Stimulated activated CD4-positive, alpha-beta T cell treated with anti-CD3 and anti-CD28 coated beads, Interleukin-4, amount 100 ng/mL, for 48 hours (primary cell): ENCODE measurements around the gene DDX1.

ENCODE experiments used
- DNase-seq, 2 donors: peaks; one replicate each; pipeline ENCODE4 v3.0.0-alpha.2; 2020; ENCODE audit warnings: low read depth in 2 of 2

Gene DDX1

GRCh38 chr2:15562354-15563031, 29.2 kb upstream of the DDX1 start:
- DNase-seq = no peak

- DNase-seq = no peak
Observed at GRCh38 chr2:15563227-15564100, 28.2 kb upstream of the DDX1 start.

GRCh38 chr2:15565392-15565791, 26.3 kb upstream of the DDX1 start:
- DNase-seq = no peak

- DNase-seq = no peak
Observed at GRCh38 chr2:15565994-15566671, 25.5 kb upstream of the DDX1 start.

DNA sequence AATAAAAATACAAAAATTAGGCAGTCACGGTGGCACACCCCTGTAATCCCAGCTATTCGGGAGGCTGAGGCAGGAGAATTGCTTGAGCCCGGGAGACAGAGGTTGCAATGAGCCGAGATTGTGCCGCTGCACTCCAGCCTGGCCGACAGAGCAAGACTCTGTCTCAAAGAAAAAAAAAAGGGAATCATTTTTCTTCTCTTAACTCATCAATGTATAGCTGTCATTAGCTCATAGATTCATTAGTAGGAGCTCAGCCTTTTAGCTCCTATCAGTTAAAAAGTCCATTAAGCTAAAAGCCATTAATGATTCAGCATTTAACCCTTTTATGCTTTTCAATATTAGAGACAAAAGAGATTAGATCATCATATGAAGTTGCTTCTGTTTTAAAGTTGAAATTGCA, 24.8 kb upstream of the DDX1 start:
- no peak for DNase-seq

DNA sequence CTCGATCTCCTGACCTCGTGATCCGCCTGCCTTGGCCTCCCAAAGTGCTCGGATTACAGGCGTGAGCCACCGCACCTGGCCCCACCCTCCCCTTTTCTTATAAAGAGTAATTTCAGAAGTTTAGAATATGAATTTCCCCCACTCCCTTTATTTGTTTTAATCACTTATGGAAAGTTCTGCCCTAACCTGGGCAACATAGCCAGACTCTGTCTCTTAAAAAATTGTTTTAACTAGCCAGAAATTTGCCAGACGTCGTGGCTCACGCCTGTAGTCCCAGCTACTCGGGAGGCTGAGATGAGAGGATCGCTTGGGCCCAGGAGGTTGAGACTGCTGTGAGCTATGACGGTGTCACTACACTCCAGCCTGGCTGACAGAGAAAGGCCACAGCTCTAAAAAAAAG, 22.8 kb upstream of the DDX1 start:
- DNase-seq = no peak

DNA sequence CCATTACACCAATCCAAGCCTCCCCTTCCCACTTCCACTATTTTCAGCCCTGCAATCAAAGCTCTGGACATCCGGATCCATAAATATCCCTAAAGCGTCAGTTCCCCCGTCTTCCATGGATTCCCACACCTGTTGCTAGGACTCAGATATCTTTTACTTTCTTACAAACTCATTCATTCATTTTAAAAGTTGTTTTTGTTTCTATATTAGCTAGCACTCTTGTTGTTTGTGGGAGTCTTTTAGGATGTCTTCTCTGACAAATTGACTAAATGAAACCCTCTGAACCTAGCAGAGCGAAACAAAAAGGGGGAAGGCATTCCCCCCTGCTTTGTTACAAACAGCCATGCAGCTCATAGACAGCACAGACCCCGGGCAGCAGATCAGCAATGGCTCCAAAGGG, 21.6 kb upstream of the DDX1 start:
- no peak for DNase-seq

- DNase-seq = no peak
Observed at GRCh38 chr2:15571729-15572128, 19.9 kb upstream of the DDX1 start.

- DNase-seq = peak; percentile 90 to 95
Observed at GRCh38 chr2:15577071-15577735, 14.5 kb upstream of the DDX1 start.

DNA sequence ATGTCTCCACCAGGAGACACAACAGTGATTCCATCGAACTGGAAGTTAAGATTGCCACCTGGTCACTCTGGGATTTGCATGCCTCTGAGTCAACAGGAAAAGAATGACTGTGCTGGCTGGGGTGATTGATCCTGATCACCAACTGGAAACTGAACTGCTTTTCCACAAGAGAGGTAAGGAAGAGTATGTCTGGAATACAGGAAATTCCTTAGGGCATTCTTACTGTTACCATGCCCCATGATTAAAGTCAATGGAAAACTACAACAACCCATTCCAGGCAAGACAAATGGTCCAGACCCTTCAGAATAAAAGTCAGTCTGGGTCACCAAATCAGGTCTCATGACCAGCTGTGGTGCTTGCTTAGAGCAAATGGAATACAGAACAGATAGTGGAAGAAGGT, 12.0 kb upstream of the DDX1 start:
- DNase-seq = no peak

GRCh38 chr2:15580451-15580850, 11.2 kb upstream of the DDX1 start:
- no peak for DNase-seq

DNA sequence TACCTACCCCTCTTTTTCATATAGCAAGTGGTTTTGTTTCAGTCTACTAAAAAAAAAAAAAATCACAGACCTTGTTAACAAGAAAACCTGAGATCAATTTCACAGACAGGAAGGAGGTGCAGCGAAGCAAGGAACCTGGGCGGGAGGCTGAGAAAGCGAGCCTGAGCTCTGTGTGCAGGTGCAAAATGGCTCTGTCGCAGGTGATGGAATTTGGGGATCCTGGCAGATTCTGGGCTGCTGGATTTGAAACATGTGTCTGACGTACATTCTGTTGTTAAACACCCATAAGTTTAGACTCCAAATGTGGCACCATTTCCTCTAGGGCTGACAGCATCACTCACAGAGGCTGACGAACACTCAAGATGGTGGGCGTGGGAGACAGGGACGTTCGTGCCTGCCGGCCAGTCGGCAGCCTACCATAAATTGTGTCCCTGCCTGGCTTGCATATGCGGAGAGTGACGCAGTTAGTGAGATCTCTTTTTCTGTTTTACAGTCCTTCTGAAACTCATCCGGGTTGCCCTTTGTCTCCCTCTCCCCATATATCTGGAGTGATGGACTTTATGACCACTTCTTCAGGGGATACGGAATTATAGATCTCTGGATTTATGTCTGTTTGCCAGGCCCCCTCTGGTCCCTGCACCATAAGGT, 8.8 kb upstream of the DDX1 start:
- no peak for DNase-seq

DNA sequence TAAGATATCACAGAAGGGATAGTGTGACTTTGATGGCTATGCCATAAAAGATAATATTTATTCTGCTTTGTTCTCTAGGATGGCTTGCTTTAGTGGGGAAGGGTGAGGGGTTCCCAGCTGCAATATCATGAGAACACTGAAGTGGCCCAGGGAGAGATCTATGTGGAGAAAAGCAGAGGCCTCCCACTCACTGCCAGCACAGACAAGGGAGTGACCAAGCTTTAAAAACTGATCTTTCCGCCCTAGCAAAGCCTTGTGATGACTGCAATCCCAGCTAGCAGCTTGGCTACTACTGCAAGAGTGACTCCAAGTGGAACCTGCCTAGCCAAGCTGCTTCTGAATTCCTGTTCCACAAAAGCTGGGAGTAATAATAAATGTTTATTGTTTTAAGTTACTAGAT, 7.8 kb upstream of the DDX1 start:
- no peak for DNase-seq

- DNase-seq = no peak
Observed at GRCh38 chr2:15584316-15584715, 7.4 kb upstream of the DDX1 start.

GRCh38 chr2:15584767-15585469, 6.8 kb upstream of the DDX1 start:
- no peak for DNase-seq

GRCh38 chr2:15588329-15588919, 3.2 kb upstream of the DDX1 start:
- peak; percentile 10 to 12 for DNase-seq

DNA sequence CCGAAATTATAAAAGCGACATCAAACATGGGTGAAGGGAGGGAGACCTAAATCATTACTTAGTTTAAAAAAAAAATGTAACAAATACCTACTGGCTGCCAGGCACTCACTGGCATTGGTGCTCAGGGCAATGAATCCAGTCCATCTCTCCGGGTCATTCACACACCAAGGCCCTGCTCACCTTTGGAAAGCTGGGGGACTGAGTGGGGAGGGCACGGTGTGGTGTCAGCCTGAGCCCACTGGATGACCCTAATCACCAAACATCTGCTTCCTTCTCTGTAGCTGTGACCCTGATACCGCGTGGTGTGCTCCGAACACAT, 336 bp upstream of the DDX1 start:
- DNase-seq = no peak

GRCh38 chr2:15593327-15593705, 1.6 kb downstream of the DDX1 start:
- no peak for DNase-seq

GRCh38 chr2:15594291-15595256, 2.9 kb downstream of the DDX1 start:
- DNase-seq = no peak
